OCI-LY3 (cell line): Measurements from ENCODE around the gene ADGRL2.

Source experiments
- CTCF ChIP-seq: fragments of 200-600, 300-600 bp; sonication (generic); IDR thresholded peaks from 2 replicates; pipeline ENCODE4 v1.5.1; 2014; ENCODE audit warnings: antibody characterized with exemption, low read length, low read depth
- EZH2phosphoT487 ChIP-seq: fragments of 200-600 bp; shearing (Covaris generic); IDR thresholded peaks from 2 replicates; pipeline ENCODE4 v1.6.1; 2018; ENCODE audit warnings: antibody characterized with exemption, mixed run types, low read depth

GRCh38 chr1:82015444-82015843 is 214.7 kb downstream of the ADGRL2 start:
- TF ChIP-seq CTCF = no peak
- no peak for TF ChIP-seq EZH2phosphoT487
